GM12875 (cell line): ENCODE data around the gene DOCK3.
"Not testable (repeated sequence)": the region's sequence is repeated elsewhere in the genome, so short reads cannot be mapped to it uniquely, and the experiment has no call there.

Experiments
- H3K4me3 ChIP-seq: one replicate; pipeline ENCODE4 v1.5.1; 2011; ENCODE audit warnings: low read depth, low read length, control low read depth
- CTCF ChIP-seq: IDR thresholded peaks from 2 replicates; pipeline ENCODE4 v1.5.1; 2011; ENCODE audit warnings: low read depth, mild to moderate bottlenecking, control low read depth, inconsistent platforms, low read length, moderate library complexity, borderline replicate concordance; ENCODE audit not compliant: insufficient read depth

Gene DOCK3

GRCh38 chr3:51384726-51385473 is 710.2 kb downstream of the DOCK3 start, which contains the start of gene MANF:
Gene MANF (plus strand): TSS chr3:51385291. CDS start chr3:51385343, 52 bp downstream.
- no peak for TF ChIP-seq CTCF

DNA sequence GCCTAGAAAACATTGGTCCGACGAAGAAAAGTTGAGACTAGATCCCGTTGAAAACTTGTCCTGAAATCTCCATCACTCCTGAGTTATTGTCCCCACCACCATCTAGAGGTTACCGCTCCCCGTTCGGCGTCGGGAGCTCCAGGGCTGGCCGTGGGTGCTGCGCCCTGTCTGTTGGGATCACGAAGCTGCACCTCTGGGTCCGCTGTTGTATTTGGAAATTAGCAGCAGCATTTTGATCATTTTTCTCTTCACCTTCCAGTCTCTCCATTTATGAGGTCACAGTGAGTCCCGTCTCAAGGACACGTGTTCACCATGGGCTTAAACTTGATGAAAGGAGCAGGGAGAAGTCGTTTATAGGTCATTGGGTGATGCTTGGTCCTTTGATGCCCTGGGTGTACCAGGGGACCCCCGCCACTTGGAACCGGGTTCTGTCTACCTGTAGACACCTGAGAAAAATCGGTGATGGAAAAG is 710.9 kb downstream of the DOCK3 start:
- peak overlapping the region; percentile 66 for H3K4me3 ChIP-seq
- TF ChIP-seq CTCF: no peak

More at GRCh38 chr3:51384726-51385473, 710.2 kb downstream of the DOCK3 start, which contains the start of gene MANF:
- peak within 1 kb of the TSS; percentile 94 for H3K4me3 ChIP-seq

DNA sequence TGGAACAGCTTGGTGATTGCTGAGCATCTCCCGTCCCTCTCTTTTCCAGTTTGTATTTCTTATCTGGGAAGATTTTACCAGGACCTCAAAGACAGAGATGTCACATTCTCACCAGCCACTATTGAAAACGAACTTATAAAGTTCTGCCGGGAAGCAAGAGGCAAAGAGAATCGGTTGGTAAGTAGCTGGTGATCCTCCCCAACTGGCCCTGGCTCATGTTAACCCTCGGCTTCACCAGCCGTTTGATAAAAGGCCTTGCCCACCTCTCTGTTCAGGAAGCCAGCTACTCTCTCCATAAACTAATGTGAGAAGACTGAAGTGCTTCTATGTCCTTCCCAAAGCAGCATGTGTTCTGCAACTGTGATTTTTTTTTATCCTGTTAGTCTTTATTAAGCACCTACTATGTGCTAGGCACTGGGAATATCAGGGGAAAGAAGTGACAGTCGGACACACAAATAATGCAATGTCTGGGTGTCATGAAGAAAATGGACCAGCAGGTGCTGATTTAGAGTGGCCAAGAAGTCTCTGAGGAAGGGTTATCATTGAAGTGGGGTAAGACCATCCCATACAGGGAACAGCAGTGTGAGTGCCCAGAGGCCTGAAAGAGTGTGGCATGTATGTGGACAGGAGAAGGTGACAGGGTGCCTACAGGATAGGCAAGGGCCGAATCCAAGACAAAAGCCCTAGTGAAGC is 711.6 kb downstream of the DOCK3 start:
- TF ChIP-seq CTCF: no peak; the same call in 1 of the 2 replicates
- peak overlapping the region; percentile 66 for H3K4me3 ChIP-seq

DNA sequence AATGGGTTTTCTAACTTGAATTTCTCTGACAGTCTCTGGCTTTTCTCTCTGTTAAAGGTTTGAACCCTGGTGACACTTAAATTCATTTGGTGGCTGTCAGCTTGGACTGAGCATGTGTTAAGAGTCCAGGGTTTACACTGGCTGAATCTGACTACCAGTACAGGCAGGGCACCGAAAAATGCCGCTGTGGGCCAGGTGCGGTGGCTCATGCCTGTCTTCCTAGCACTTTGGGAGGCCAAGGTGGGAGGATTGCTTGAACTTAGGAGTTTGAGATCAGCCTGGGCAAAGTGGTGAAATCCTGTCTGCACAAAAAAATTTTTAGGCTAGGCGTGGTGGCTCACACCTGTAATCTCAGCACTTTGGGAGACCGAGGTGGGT is 712.1 kb downstream of the DOCK3 start:
- H3K4me3 ChIP-seq: peak overlapping the region; percentile 66
- TF ChIP-seq CTCF: no peak

- not testable (repeated sequence) for H3K4me3 ChIP-seq
Observed at GRCh38 chr3:51387281-51387680, 712.6 kb downstream of the DOCK3 start.

GRCh38 chr3:51388286-51389029 is 713.7 kb downstream of the DOCK3 start:
- H3K4me3 ChIP-seq: no peak overlapping the region
- TF ChIP-seq CTCF: no peak

- H3K4me3 ChIP-seq: no peak overlapping the region
- peak; percentile 87 for TF ChIP-seq CTCF
Observed at GRCh38 chr3:51389423-51390183, 714.9 kb downstream of the DOCK3 start.
